ENCODE measurements around the gene UGT1A3. TPM values are rescaled to one million over a fixed set of nuclear protein-coding genes. Genes with fewer than 3 reads are reported as not detected.

The UGT1A3 gene
- total RNA-seq, 1 experiment from 2014 or later: not detected

DNA sequence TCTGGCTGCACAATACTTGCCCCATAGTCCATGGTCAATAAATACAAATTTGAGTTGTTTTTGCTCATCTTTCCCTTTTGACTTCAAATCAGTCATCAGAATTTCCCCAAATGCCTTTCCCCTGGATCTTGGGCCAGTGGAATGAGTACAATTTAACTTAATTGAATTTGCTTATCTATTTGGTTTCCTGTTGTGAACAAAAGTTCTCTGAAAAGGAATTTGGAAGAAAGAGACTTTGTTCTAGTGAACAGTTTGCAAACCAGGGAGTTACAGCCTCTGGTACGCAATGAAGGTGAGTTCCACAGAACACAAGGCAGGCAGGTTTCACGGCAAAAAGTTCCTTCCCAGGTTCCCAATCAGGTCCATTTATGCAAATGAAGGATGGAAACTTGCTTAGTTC, 30.0 kb downstream of the UGT1A3 start:
- ChIA-PET CTCF (no interaction called here), POLR2A (ENCODE audit: low non-redundant PET) (no interaction called here)
- no TSS peak for BruUV-seq (replicated peaks)
- Histone ChIP-seq H3K27me3 (replicated peaks; ENCODE audit: insufficient read depth, low read depth, low read length, poor library complexity) (no peaks in the 10 kb centered on the region), H3K4me3 (ENCODE audit: low read depth, low read length, poor library complexity, severe bottlenecking) (no peak overlapping the region), H3K9me3 (ENCODE audit: low read depth, low read length, poor library complexity, severe bottlenecking) (no peaks in the 10 kb centered on the region), H3K27ac (ENCODE audit: low read depth, low read length, poor library complexity, severe bottlenecking) (no peak overlapping the region), H3K36me3 (ENCODE audit: insufficient read depth, low read length, poor library complexity, severe bottlenecking) (no peaks in the 10 kb centered on the region), H3K4me1 (ENCODE audit: insufficient read depth, low read length, poor library complexity, severe bottlenecking) (no peaks in the 10 kb centered on the region)
- intact Hi-C loops (cut with micrococcal nuclease; ENCODE audit: unreplicated experiment): no loop called here
- no peak for DNase-seq (ENCODE audit: low spot score)
- TF ChIP-seq CTCF (conservative IDR thresholded peaks at IDR 0.05; ENCODE audit: low read depth, low read length): no peak
- TF ChIP-seq EZH2 (IDR thresholded peaks at IDR 0.05; ENCODE audit: borderline replicate concordance, low read depth, low read length, poor library complexity, severe bottlenecking): no peak

DNA sequence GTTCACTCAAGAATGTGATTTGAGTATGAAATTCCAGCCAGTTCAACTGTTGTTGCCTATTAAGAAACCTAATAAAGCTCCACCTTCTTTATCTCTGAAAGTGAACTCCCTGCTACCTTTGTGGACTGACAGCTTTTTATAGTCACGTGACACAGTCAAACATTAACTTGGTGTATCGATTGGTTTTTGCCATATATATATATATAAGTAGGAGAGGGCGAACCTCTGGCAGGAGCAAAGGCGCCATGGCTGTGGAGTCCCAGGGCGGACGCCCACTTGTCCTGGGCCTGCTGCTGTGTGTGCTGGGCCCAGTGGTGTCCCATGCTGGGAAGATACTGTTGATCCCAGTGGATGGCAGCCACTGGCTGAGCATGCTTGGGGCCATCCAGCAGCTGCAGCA, 31.2 kb downstream of the UGT1A3 start, which contains the start of gene UGT1A1:
TSS of gene UGT1A1 (plus strand) at position 228 of the 400 bp plus-strand sequence. CDS start at position 246, 18 bp downstream.
- no peak for DNase-seq (ENCODE audit: low spot score)
- Histone ChIP-seq H3K27me3 (replicated peaks; ENCODE audit: insufficient read depth, low read depth, low read length, poor library complexity) (no peaks in the 10 kb centered on the region), H3K4me3 (ENCODE audit: low read depth, low read length, poor library complexity, severe bottlenecking) (no peak within 1 kb of the TSS), H3K36me3 (ENCODE audit: insufficient read depth, low read length, poor library complexity, severe bottlenecking) (no peaks in the 10 kb centered on the region), H3K4me1 (ENCODE audit: insufficient read depth, low read length, poor library complexity, severe bottlenecking) (no peaks in the 10 kb centered on the region), H3K27ac (ENCODE audit: low read depth, low read length, poor library complexity, severe bottlenecking) (no peak within 1 kb of the TSS), H3K9me3 (ENCODE audit: low read depth, low read length, poor library complexity, severe bottlenecking) (no peaks in the 10 kb centered on the region)
- no TSS peak for BruUV-seq (replicated peaks)
- CTCF ChIA-PET: no interaction called here
- POLR2A ChIA-PET (ENCODE audit: low non-redundant PET): no interaction called here
- intact Hi-C loops (cut with micrococcal nuclease; ENCODE audit: unreplicated experiment): no loop called here
- no peak for TF ChIP-seq CTCF (conservative IDR thresholded peaks at IDR 0.05; ENCODE audit: low read depth, low read length)
- TF ChIP-seq EZH2 (IDR thresholded peaks at IDR 0.05; ENCODE audit: borderline replicate concordance, low read depth, low read length, poor library complexity, severe bottlenecking): no peak

DNA sequence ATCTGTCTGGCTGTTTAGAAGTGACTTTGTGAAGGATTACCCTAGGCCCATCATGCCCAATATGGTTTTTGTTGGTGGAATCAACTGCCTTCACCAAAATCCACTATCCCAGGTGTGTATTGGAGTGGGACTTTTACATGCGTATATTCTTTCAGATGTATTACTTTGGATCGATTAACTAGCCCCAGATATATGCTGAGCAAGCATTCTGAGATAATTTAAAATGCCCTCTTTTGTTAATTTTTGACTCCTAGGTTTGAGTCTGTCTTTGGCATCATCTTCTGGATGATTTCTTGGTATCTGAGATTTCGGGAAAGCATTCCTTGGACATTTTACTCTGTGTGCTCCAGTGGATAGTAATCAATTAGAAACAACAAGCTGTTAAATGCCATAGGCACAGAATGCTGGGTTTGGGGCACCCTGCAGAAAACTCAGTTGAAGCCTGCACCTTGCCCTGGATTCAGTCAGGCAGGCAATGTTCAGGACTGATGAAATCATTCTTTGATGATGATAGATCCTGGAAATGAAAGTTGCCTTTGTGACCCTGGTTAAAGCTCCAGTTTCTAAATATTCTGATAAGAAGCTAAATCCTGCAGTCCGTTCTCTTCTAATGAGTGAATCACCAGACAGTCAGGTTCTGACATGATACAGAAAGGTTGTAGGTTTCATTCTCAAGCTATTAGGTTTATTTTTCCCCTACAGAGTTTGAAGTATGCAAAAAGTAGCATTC, 32.4 kb downstream of the UGT1A3 start:
- no peak for TF ChIP-seq EZH2 (IDR thresholded peaks at IDR 0.05; ENCODE audit: borderline replicate concordance, low read depth, low read length, poor library complexity, severe bottlenecking)
- no peak for TF ChIP-seq CTCF (conservative IDR thresholded peaks at IDR 0.05; ENCODE audit: low read depth, low read length)
- H3K9me3 ChIP-seq (ENCODE audit: low read depth, low read length, poor library complexity, severe bottlenecking): no peaks in the 10 kb centered on the region
- intact Hi-C loops (cut with micrococcal nuclease; ENCODE audit: unreplicated experiment): no loop called here

More for the DNA sequence above, 32.4 kb downstream of the UGT1A3 start:
- no peaks in the 10 kb centered on the region for H3K4me1 ChIP-seq (ENCODE audit: insufficient read depth, low read length, poor library complexity, severe bottlenecking)
- no peaks in the 10 kb centered on the region for H3K36me3 ChIP-seq (ENCODE audit: insufficient read depth, low read length, poor library complexity, severe bottlenecking)
- ChIA-PET CTCF (no interaction called here), POLR2A (ENCODE audit: low non-redundant PET) (no interaction called here)
- no peak overlapping the region for H3K4me3 ChIP-seq (ENCODE audit: low read depth, low read length, poor library complexity, severe bottlenecking)
- BruUV-seq (replicated peaks): no TSS peak
- H3K27ac ChIP-seq (ENCODE audit: low read depth, low read length, poor library complexity, severe bottlenecking): no peak overlapping the region
- DNase-seq (ENCODE audit: low spot score): no peak
- H3K27me3 ChIP-seq (replicated peaks; ENCODE audit: insufficient read depth, low read depth, low read length, poor library complexity): no peaks in the 10 kb centered on the region

Data from A673 (cell line).